ENCODE results near the gene FCHSD2. TPM values are rescaled to one million over a fixed set of nuclear protein-coding genes. Genes with fewer than 3 reads are reported as not detected.

The FCHSD2 gene
- total and polyA plus RNA-seq, 2 of the 8 experiments (the other 6 are each of a cell fraction or from before 2014, with no cell fraction given) = 4.1 to 7.8 TPM

DNA sequence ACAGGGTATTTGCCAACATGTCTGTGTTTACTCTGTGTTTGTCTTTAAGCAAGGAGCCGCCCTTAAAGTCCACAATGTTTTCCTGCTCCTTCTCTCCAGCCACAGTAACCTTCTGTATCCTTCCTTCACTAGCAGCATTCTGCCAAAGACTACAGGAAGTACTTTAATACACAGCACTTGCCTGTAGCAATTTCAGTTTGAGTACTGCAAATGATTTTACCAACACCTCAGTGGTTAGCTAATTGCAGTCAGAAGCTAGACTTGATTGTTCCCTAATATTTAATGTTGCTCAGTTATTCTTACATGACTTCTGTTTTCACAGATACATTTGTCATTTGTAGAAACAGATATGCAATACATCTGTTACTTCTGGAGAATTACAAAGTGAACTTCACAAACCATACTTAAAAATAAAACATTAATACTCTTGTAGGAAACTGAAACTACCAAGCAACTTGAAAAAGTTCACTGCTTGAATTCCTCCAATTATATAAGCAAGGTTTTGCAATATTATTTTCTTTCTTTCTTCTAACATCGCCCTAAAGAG is 69.1 kb downstream of the FCHSD2 start (continued):
- no peak for TF ChIP-seq YY1 (IDR thresholded peaks at IDR 0.05; ENCODE audit: low read depth, low read length)
- TF ChIP-seq, protein P1, sequence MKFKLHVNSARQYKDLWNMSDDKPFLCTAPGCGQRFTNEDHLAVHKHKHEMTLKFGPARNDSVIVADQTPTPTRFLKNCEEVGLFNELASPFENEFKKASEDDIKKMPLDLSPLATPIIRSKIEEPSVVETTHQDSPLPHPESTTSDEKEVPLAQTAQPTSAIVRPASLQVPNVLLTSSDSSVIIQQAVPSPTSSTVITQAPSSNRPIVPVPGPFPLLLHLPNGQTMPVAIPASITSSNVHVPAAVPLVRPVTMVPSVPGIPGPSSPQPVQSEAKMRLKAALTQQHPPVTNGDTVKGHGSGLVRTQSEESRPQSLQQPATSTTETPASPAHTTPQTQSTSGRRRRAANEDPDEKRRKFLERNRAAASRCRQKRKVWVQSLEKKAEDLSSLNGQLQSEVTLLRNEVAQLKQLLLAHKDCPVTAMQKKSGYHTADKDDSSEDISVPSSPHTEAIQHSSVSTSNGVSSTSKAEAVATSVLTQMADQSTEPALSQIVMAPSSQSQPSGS (IDR thresholded peaks at IDR 0.05; ENCODE audit: low read length) = no peak
- TF ChIP-seq, protein P2, sequence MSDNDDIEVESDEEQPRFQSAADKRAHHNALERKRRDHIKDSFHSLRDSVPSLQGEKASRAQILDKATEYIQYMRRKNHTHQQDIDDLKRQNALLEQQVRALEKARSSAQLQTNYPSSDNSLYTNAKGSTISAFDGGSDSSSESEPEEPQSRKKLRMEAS (IDR thresholded peaks at IDR 0.05) = no peak
